Nephron progenitor cell (in vitro differentiated cells): ENCODE results near the gene CARD8.
"Not testable (repeated sequence)": the region's sequence is repeated elsewhere in the genome, so short reads cannot be mapped to it uniquely, and the experiment has no call there.

Source experiments
- DNase-seq: peaks from one replicate; pipeline ENCODE4 v3.0.0; 2021
- H3K27ac Mint-ChIP-seq: 2 replicates; pipeline ENCODE4 v1.8.0; 2021; ENCODE audit warnings: mild to moderate bottlenecking, moderate library complexity, mixed read lengths
- H3K27me3 Mint-ChIP-seq: 2 replicates; pipeline ENCODE4 v1.8.0; 2021; ENCODE audit warnings: mild to moderate bottlenecking, low read depth, mixed read lengths; ENCODE audit not compliant: poor library complexity
- H3K36me3 Mint-ChIP-seq: 2 replicates; pipeline ENCODE4 v1.8.0; 2021; ENCODE audit warnings: low read depth, mixed read lengths
- H3K4me1 Mint-ChIP-seq: 2 replicates; pipeline ENCODE4 v1.8.0; 2021; ENCODE audit warnings: mixed read lengths
- H3K4me3 Mint-ChIP-seq: 2 replicates; pipeline ENCODE4 v1.8.0; 2021; ENCODE audit warnings: mild to moderate bottlenecking, moderate library complexity, mixed read lengths
- H3K9me3 Mint-ChIP-seq: 2 replicates; pipeline ENCODE4 v1.8.0; 2021; ENCODE audit warnings: mild to moderate bottlenecking, moderate library complexity, mixed read lengths
- CTCF ChIP-seq: fragments of 200-600 bp; sonication (generic); IDR thresholded peaks from 2 replicates; pipeline ENCODE4 v1.5.0; 2021; ENCODE audit warnings: antibody characterized with exemption

The CARD8 gene

GRCh38 chr19:48297975-48298374 is 42.3 kb upstream of the CARD8 start:
- Mint-ChIP-seq H3K4me1 (peaks cover 14% of the 10 kb centered on the region), H3K9me3 (no peaks in the 10 kb centered on the region), H3K36me3 (no peaks in the 10 kb centered on the region), H3K27ac (peak overlapping the region; percentile 69), H3K27me3 (no peaks in the 10 kb centered on the region), H3K4me3 (no peak overlapping the region)
- DNase-seq: no peak
- TF ChIP-seq CTCF: no peak

GRCh38 chr19:48296963-48297734 is 41.4 kb upstream of the CARD8 start:
- Mint-ChIP-seq H3K9me3 (no peaks in the 10 kb centered on the region), H3K4me3 (no peak overlapping the region), H3K27me3 (peaks cover 5% of the 10 kb centered on the region), H3K4me1 (peaks cover 14% of the 10 kb centered on the region), H3K27ac (no peak overlapping the region), H3K36me3 (no peaks in the 10 kb centered on the region)
- no peak for TF ChIP-seq CTCF
- DNase-seq: no peak

- Mint-ChIP-seq H3K27me3 (peaks cover 8% of the 10 kb centered on the region), H3K36me3 (no peaks in the 10 kb centered on the region), H3K4me1 (peaks cover 23% of the 10 kb centered on the region), H3K27ac (no peak overlapping the region), H3K4me3 (no peak overlapping the region), H3K9me3 (no peaks in the 10 kb centered on the region)
- no peak for DNase-seq
- TF ChIP-seq CTCF: no peak
These were observed 39.7 kb upstream of the CARD8 start for GRCh38 chr19:48295458-48295857.

- Mint-ChIP-seq H3K27me3 (peaks cover 10% of the 10 kb centered on the region), H3K9me3 (no peaks in the 10 kb centered on the region), H3K36me3 (peaks cover 12% of the 10 kb centered on the region), H3K27ac (no peak overlapping the region), H3K4me3 (no peak overlapping the region), H3K4me1 (peaks cover 26% of the 10 kb centered on the region)
- DNase-seq: no peak
- no peak for TF ChIP-seq CTCF
These were observed 37.1 kb upstream of the CARD8 start for GRCh38 chr19:48292798-48293197.

- Mint-ChIP-seq H3K27me3 (peaks cover 10% of the 10 kb centered on the region), H3K4me1 (peaks cover 22% of the 10 kb centered on the region), H3K4me3 (peak overlapping the region; percentile 82), H3K36me3 (peaks cover 26% of the 10 kb centered on the region)
- not testable (repeated sequence) for DNase-seq, H3K9me3 Mint-ChIP-seq, H3K27ac Mint-ChIP-seq
These were observed 35.7 kb upstream of the CARD8 start for GRCh38 chr19:48291489-48291815.

GRCh38 chr19:48290771-48291488 is 35.2 kb upstream of the CARD8 start:
- H3K9me3 Mint-ChIP-seq: peaks cover 11% of the 10 kb centered on the region
- peak; percentile 90 for DNase-seq
- peaks cover 19% of the 10 kb centered on the region for H3K4me1 Mint-ChIP-seq
- peaks cover 31% of the 10 kb centered on the region for H3K36me3 Mint-ChIP-seq
- no peak overlapping the region for H3K27ac Mint-ChIP-seq
- peak; percentile 99 for TF ChIP-seq CTCF
- H3K27me3 Mint-ChIP-seq: peaks cover 12% of the 10 kb centered on the region
- peak overlapping the region; percentile 82 for H3K4me3 Mint-ChIP-seq
